GM23338 (cell line): ENCODE data around the gene WASF2. TPM values are rescaled to one million over a fixed set of nuclear protein-coding genes. Genes with fewer than 3 reads are reported as not detected.

ENCODE experiments used
- ATAC-seq: fragments of 200-7000 bp; cut with Tn5 transposase; 3 replicates; pipeline ENCODE4 v1.9.1; 2020
- DNase-seq: peaks from one replicate; pipeline ENCODE4 v3.0.0-alpha.2; 2015; ENCODE audit warnings: low spot score
- H2AFZ ChIP-seq: fragments of 200-600 bp; sonication (generic); 2 replicates; pipeline ENCODE4 v1.8.0; 2016; ENCODE audit warnings: antibody characterized with exemption, mild to moderate bottlenecking, moderate library complexity
- H3F3A ChIP-seq: fragments of 200-600 bp; sonication (generic); replicated peaks from 2 replicates; pipeline ENCODE4 v1.8.0; 2017; ENCODE audit warnings: antibody characterized with exemption, mixed run types, low read depth
- H3K27ac ChIP-seq: fragments of 200-600 bp; sonication (generic); 2 replicates; pipeline ENCODE4 v1.6.1; 2016; ENCODE audit warnings: low read depth
- H3K27me3 ChIP-seq: fragments of 200-600 bp; sonication (generic); 2 replicates; pipeline ENCODE4 v1.8.0; 2016; ENCODE audit warnings: mild to moderate bottlenecking, mixed run types, moderate library complexity; ENCODE audit not compliant: insufficient read depth
- H3K36me3 ChIP-seq: fragments of 200-600 bp; sonication (generic); 2 replicates; pipeline ENCODE4 v1.8.0; 2016; ENCODE audit warnings: mild to moderate bottlenecking; ENCODE audit not compliant: insufficient read depth
- H3K4me1 ChIP-seq: fragments of 200-600 bp; sonication (generic); 2 replicates; pipeline ENCODE4 v1.8.0; 2016; ENCODE audit warnings: mild to moderate bottlenecking, moderate library complexity; ENCODE audit not compliant: insufficient read depth
- H3K4me2 ChIP-seq: fragments of 200-600 bp; sonication (generic); 2 replicates; pipeline ENCODE4 v1.7.1; 2017; ENCODE audit warnings: mixed run types
- H3K4me3 ChIP-seq: fragments of 200-600 bp; sonication (generic); 2 replicates; pipeline ENCODE4 v1.6.1; 2016; ENCODE audit warnings: mixed run types
- H3K79me2 ChIP-seq: fragments of 200-600 bp; sonication (generic); replicated peaks from 2 replicates; pipeline ENCODE4 v1.8.0; 2017; ENCODE audit warnings: mild to moderate bottlenecking; ENCODE audit not compliant: insufficient read depth
- H3K9me2 ChIP-seq: fragments of 200-600 bp; sonication (generic); 2 replicates; pipeline ENCODE4 v1.8.0; 2017; ENCODE audit not compliant: insufficient read depth
- H4K20me1 ChIP-seq: fragments of 200-600 bp; sonication (generic); replicated peaks from 2 replicates; pipeline ENCODE4 v1.8.0; 2017; ENCODE audit warnings: mild to moderate bottlenecking; ENCODE audit not compliant: insufficient read depth
- H3K27ac Mint-ChIP-seq: 2 replicates; pipeline ENCODE4 v1.8.0; 2020; ENCODE audit warnings: inconsistent platforms, mild to moderate bottlenecking, moderate library complexity, mixed read lengths
- H3K27me3 Mint-ChIP-seq: 3 replicates; pipeline ENCODE4 v1.8.0; 2022; ENCODE audit warnings: low read depth, mild to moderate bottlenecking, moderate library complexity, mixed read lengths, inconsistent platforms; ENCODE audit not compliant: insufficient read depth, poor library complexity
- H3K36me3 Mint-ChIP-seq: 3 replicates; pipeline ENCODE4 v1.8.0; 2021; ENCODE audit warnings: low read depth, mild to moderate bottlenecking, inconsistent platforms, moderate library complexity, mixed read lengths
- H3K4me1 Mint-ChIP-seq: 3 replicates; pipeline ENCODE4 v1.8.0; 2020; ENCODE audit warnings: mild to moderate bottlenecking, inconsistent platforms, mixed read lengths
- H3K4me3 Mint-ChIP-seq: 3 replicates; pipeline ENCODE4 v1.8.0; 2021; ENCODE audit warnings: moderate library complexity, mild to moderate bottlenecking, inconsistent platforms, mixed read lengths
- H3K9me3 Mint-ChIP-seq: 3 replicates; pipeline ENCODE4 v1.8.0; 2020; ENCODE audit warnings: moderate library complexity, mild to moderate bottlenecking, inconsistent platforms, mixed read lengths
- CREB1 ChIP-seq: fragments of 250-450 bp; sonication (Bioruptor Pico); IDR thresholded peaks from 2 replicates; pipeline ENCODE4 v1.5.0; 2020; ENCODE audit warnings: low read depth, mild to moderate bottlenecking, moderate library complexity
- ETS1 ChIP-seq: IDR thresholded peaks from 2 replicates; pipeline ENCODE4 v1.6.1; 2016; ENCODE audit warnings: antibody characterized with exemption
- EZH2 ChIP-seq: fragments of 200-600 bp; sonication (generic); IDR thresholded peaks from one replicate; pipeline ENCODE4 v1.8.0; 2017; ENCODE audit warnings: antibody characterized with exemption, mild to moderate bottlenecking, low read depth; ENCODE audit not compliant: unreplicated experiment
- EZH2phosphoT487 ChIP-seq: fragments of 200-600 bp; sonication (generic); IDR thresholded peaks from one replicate; pipeline ENCODE4 v1.8.1; 2018; ENCODE audit warnings: antibody characterized with exemption; ENCODE audit not compliant: unreplicated experiment
- JUNB ChIP-seq: IDR thresholded peaks from one replicate; pipeline ENCODE4 v1.6.1; 2016; ENCODE audit warnings: antibody characterized with exemption; ENCODE audit not compliant: unreplicated experiment
- NANOG ChIP-seq: IDR thresholded peaks from 2 replicates; pipeline ENCODE4 v1.6.1; 2016; ENCODE audit warnings: antibody characterized with exemption, borderline replicate concordance
- POLR2AphosphoS5 ChIP-seq: IDR thresholded peaks from 2 replicates; pipeline ENCODE4 v1.6.1; 2016; ENCODE audit warnings: antibody characterized with exemption, low read depth
- REST ChIP-seq: IDR thresholded peaks from one replicate; pipeline ENCODE4 v1.6.1; 2018; ENCODE audit warnings: antibody characterized with exemption; ENCODE audit not compliant: unreplicated experiment
- STAT1 ChIP-seq: IDR thresholded peaks from one replicate; pipeline ENCODE4 v1.6.1; 2016; ENCODE audit warnings: antibody characterized with exemption; ENCODE audit not compliant: unreplicated experiment
- ZNF114 ChIP-seq: fragments of 250-450 bp; sonication (Bioruptor Pico); IDR thresholded peaks from 2 replicates; pipeline ENCODE4 v1.5.0; 2020; ENCODE audit warnings: mild to moderate bottlenecking, moderate library complexity
- ZNF331 ChIP-seq: fragments of 250-450 bp; sonication (Bioruptor Pico); IDR thresholded peaks from 2 replicates; pipeline ENCODE4 v1.5.0; 2020; ENCODE audit warnings: low read depth, mild to moderate bottlenecking, moderate library complexity
- ZNF462 ChIP-seq: fragments of 250-450 bp; sonication (Bioruptor Pico); IDR thresholded peaks from 2 replicates; pipeline ENCODE4 v1.5.0; 2020; ENCODE audit warnings: mild to moderate bottlenecking, moderate library complexity
- polyA plus RNA-seq: library from polyadenylated mRNA; unstranded; fragments of >200 nt; fragmentation: Nextera tagmentation; extraction: Ambion mirVana; gene quantifications from 2 replicates; pipeline ENCODE4 v1.2.1, GENCODE V29; 2016
- total RNA-seq: library from RNA; depleted of rRNA; stranded (reverse); fragments of >200 nt; shearing (Covaris generic); gene quantifications from 2 replicates; pipeline ENCODE4 v1.2.3, GENCODE V29; 2014
- TF ChIP-seq, protein P1 (sequence below), 2 experiments: fragments of 200-600 bp in 1 of 2; sonication (generic) in 1 of 2; conservative IDR thresholded peaks; 2 replicates each; pipeline versions ENCODE4 v1.5.1 to v1.6.1; 2016 to 2017; ENCODE audit warnings: antibody characterized with exemption in 2 of 2, low read depth in 2 of 2, mild to moderate bottlenecking in 2 of 2, moderate library complexity in 1 of 2

Gene WASF2
- total and polyA plus RNA-seq, 2 experiments from 2014 or later: 40.9 to 95.6 TPM

DNA sequence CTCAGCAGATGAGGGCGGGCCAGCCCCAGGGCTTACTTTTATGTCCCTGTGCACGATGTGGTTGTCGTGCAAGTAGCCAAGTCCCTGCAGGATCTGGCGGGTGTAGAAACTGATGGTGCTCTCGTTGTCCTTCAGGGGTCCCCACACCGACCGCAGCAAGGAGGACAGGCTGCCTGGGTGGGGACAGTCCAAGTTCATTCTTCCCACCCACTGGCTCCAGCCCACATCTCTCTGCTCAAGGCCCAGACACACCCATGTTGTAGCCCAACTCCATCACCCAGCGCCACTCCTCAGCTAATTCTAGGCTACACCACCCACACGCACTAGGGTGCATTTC lies 130.2 kb downstream of the WASF2 start:
- Histone ChIP-seq H3K27me3 (peaks cover 47% of the 10 kb centered on the region), H3K4me2 (peak overlapping the region; percentile 94), H3F3A (0 out of 2 replicates have a peak, but pooled peaks cover 8% of the 10 kb centered on the region), H2AFZ (peak overlapping the region; percentile 91; the same call in 1 of the 2 replicates), H3K4me3 (peak overlapping the region; percentile 88), H3K79me2 (no peaks in the 10 kb centered on the region), H3K27ac (no peak overlapping the region), H4K20me1 (no peaks in the 10 kb centered on the region), H3K36me3 (no peaks in the 10 kb centered on the region), H3K9me2 (no peaks in the 10 kb centered on the region), H3K4me1 (peaks cover 14% of the 10 kb centered on the region)
- no peak for ATAC-seq
- peaks cover 5% of the 10 kb centered on the region; the same call in 1 of the 3 replicates for H3K36me3 Mint-ChIP-seq
- peaks cover 42% of the 10 kb centered on the region for H3K27me3 Mint-ChIP-seq
- DNase-seq: no peak
- H3K27ac Mint-ChIP-seq: no peak overlapping the region
- TF ChIP-seq, protein P1, sequence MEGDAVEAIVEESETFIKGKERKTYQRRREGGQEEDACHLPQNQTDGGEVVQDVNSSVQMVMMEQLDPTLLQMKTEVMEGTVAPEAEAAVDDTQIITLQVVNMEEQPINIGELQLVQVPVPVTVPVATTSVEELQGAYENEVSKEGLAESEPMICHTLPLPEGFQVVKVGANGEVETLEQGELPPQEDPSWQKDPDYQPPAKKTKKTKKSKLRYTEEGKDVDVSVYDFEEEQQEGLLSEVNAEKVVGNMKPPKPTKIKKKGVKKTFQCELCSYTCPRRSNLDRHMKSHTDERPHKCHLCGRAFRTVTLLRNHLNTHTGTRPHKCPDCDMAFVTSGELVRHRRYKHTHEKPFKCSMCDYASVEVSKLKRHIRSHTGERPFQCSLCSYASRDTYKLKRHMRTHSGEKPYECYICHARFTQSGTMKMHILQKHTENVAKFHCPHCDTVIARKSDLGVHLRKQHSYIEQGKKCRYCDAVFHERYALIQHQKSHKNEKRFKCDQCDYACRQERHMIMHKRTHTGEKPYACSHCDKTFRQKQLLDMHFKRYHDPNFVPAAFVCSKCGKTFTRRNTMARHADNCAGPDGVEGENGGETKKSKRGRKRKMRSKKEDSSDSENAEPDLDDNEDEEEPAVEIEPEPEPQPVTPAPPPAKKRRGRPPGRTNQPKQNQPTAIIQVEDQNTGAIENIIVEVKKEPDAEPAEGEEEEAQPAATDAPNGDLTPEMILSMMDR (conservative IDR thresholded peaks at IDR 0.05; ENCODE audit: low read depth in 2 of 2): no peak
- no peak for TF ChIP-seq POLR2AphosphoS5
- TF ChIP-seq EZH2phosphoT487: no peak
- no peak for TF ChIP-seq ZNF331 (CRISPR knock-in tag)
- TF ChIP-seq ZNF114 (CRISPR knock-in tag): no peak
- no peak for TF ChIP-seq CREB1 (CRISPR knock-in tag)
- TF ChIP-seq EZH2: no peak
- TF ChIP-seq ETS1: no peak
- no peak for TF ChIP-seq JUNB
- no peak for TF ChIP-seq STAT1
- TF ChIP-seq REST: no peak
- TF ChIP-seq NANOG: no peak
- no peak for TF ChIP-seq ZNF462 (CRISPR knock-in tag)
- H3K9me3 Mint-ChIP-seq: no peaks in the 10 kb centered on the region
- peak overlapping the region; percentile 74 for H3K4me3 Mint-ChIP-seq
- H3K4me1 Mint-ChIP-seq: peaks cover 23% of the 10 kb centered on the region
